Esophagus muscularis mucosa (tissue), 4 donors: Measurements from ENCODE around the gene TASOR.

Experiments used
- CTCF ChIP-seq, 3 experiments: fragments of 200-600 bp in 2 of 3; fragments of 450-650 bp in 1 of 3; sonication (generic) in 2 of 3; IDR thresholded peaks; one replicate each; pipeline ENCODE4 v1.5.1; 2017 to 2019; ENCODE audit warnings: antibody characterized with exemption in 3 of 3, mild to moderate bottlenecking in 2 of 3, moderate library complexity in 1 of 3
- EP300 ChIP-seq: sonication (generic); formaldehyde crosslinking; IDR thresholded peaks from one replicate; pipeline ENCODE4 v1.6.1; 2017; ENCODE audit warnings: antibody characterized with exemption
- POLR2A ChIP-seq: fragments of 450-650 bp; IDR thresholded peaks from one replicate; pipeline ENCODE4 v1.6.1; 2017; ENCODE audit warnings: antibody characterized with exemption, moderate library complexity, mild to moderate bottlenecking, low read depth
- POLR2AphosphoS5 ChIP-seq, 2 donors: sonication (generic); formaldehyde crosslinking; IDR thresholded peaks; one replicate each; pipeline ENCODE4 v1.6.1; 2017; ENCODE audit warnings: antibody characterized with exemption in 2 of 2

DNA sequence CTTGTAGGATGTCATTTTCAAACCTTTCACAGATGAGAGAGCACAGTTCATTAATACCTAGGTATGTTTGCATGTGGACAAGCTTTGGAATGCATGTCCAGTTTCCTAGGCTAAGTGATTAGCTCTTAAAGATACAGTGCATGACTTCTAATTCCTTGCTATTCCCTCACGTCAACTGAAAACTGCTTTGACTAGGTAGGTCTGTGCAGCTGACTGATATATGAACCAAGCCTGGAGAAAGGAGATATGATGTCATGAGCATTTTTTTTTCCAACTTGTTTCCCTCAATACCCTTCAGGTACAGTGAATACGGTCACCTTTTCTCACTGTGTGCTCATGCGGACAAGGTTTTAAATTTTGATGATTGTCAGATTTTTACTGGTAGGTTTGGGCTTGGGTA is 41.6 kb upstream of the TASOR start:
- TF ChIP-seq POLR2A (no peak), CTCF (IDR thresholded peaks at IDR 0.05) (no peak), EP300 (no peak), POLR2AphosphoS5 (IDR thresholded peaks at IDR 0.05) (no peak)
